Ecto neural progenitor cell (in vitro differentiated cells): ENCODE results near the gene USP13.

Source experiments
- DNase-seq: peaks from one replicate; pipeline ENCODE4 v3.0.0-alpha.2; 2018; ENCODE audit warnings: low spot score

The USP13 gene

DNA sequence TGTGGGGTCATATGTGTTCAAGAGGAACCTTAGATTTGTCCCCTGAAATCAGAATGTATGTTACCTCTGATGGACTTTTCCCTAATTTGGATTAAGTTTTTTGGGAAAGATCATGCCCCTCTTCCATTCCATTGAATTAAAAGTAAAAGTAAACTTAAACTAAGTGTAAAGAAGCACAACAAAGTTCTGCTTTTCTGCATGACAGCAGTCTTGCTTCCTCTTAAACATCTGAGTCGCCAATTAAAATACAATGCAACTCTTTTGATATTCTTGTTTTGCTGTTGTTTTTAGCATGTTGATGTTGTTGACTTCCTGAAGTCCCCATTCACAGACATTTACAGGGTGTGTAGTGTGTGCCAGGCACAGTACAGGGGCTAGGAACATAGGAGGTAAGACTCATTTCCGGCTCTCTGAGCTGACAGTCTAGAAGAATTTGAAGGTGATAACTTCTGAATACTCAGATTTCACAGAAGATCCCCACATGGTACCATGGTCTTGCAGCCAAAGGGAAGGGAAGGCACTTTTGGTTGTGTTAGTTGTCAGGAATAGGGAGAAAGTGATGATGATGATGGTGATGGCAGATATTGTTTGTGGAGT lies 45.0 kb downstream of the USP13 start:
- no peak for DNase-seq

DNA sequence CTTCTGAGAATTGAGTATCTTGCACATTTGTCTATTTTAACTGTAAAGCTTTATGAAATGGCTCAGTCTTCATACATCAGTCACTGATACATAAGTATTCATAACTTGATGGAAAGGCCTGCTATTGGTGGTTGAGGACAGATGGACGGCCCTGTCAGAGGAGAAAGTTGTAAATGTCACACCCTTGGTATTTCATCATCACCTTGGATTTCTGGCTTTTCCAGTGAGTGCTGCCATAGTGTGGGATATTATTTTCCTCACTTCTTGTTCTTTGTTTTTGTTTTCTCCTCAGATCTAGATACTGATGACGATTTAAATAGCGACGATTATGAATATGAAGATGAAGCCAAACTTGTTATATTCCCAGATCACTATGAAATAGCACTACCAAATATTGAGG lies 47.9 kb downstream of the USP13 start:
- no peak for DNase-seq

DNA sequence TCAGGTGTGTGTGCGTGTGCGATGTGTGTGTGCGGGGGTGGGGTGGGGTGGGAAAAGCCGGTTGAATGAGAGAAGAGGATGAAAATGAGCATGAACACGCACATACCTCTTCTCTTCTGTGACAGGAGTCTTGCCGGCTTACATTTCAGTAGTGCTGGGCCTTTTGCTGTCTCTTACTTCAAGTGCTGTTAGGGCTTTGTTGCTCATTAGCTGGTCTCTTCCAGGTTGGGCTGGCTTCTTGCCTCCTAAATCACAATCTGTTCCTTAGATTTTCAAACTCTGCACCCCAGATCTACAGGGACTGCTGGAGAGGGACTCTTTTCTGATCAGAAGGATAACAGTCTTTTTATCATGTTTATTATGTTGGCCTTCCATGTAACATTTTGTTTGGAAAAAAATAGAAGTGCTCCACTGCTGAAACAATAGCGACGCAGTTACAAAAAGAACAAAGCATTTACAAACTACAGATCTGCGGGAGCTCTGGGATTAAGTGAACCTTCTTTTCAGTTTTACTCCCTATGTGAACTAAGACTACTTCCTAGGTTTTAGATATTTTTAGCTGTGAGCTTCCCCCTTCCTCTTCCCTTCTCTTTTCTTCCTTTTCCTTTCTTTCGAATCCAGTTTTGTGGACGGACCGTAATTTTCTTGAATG lies 48.5 kb downstream of the USP13 start:
- DNase-seq = no peak

DNA sequence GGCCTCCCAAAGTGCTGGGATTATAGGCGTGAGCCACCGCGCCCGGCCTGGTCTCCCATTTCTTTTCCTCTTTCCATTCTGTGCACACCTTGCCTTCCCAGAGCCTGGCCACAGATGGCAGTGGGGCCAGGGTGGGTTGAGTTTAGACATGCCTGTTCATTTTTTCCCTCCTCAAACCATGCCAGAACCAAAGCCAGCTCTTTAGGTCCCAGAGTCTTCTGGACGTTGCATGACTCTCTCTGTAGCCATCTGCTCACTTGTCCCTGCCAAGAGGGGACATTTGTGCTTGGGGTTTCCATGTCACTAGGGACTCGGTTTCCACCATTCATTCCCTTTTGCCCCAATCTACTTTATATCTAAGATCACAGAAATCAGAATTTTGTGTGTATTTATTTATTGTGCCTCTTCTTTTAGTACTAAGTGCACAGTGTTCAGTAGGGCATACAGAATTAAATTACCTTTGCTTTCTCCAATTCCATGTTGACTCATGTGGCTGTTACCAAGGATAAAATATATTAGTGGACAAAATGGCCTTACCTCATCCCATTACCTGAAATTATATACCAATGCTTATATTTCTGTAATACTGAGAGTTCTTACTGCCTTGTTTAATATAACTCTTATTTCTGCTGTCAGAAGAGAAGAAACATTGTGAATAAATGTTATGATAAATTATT lies 49.6 kb downstream of the USP13 start:
- DNase-seq = no peak

DNA sequence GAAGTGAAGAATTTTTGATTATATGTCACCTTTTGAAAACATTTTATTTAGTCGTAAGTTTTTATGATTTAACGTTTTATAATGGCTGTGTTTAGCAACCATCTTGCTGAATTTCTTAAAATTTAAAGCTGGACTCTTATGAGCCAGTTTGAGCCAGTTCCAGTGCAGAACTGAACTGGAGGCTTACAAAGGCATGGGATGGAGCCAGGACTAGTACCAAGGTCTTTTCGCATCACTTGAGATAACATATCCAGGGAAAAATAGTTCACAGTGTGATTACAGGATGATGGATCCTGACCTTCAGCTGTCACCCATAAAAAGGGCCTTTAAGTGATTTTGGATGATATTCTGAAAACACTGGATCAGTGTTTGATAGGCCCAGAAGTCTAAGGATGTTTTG lies 51.0 kb downstream of the USP13 start:
- DNase-seq = no peak

DNA sequence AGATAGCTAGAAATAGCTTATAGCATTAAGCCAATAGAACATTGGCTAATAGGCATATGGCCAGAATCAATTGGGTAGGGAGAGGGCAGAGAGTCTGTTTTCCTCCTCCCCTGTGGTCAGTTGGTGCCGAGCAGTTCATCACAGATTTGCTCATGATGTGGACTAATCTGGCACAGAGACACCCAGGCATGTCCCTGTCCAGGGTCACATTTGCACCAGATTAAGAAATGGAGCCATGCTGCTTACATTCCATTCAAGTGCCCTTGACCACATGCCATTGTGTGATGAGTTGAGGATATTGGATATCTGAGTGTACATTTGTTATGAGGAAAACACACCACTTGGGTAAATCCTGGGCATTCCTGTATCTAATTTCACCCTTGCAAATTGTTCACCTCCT lies 53.4 kb downstream of the USP13 start:
- DNase-seq = no peak

DNA sequence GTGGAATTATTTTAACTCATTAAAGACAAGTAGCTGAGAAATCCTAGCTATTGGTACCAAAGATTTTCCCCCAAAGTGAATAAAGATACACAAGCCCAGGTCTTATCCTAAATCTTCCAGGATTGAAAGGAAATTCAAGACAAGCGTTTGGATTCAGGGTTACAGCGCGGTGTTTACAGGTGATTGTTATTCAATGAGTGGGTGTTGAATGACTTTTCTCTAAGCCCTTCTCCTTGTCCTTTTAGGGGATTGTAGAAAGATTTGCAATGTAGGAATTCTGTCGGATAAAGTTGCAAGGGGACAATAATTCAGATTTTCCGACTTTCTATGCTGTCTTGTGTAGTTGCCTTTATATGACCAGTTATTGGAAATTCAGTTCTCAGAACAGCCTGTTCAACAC lies 57.2 kb downstream of the USP13 start:
- DNase-seq = no peak

DNA sequence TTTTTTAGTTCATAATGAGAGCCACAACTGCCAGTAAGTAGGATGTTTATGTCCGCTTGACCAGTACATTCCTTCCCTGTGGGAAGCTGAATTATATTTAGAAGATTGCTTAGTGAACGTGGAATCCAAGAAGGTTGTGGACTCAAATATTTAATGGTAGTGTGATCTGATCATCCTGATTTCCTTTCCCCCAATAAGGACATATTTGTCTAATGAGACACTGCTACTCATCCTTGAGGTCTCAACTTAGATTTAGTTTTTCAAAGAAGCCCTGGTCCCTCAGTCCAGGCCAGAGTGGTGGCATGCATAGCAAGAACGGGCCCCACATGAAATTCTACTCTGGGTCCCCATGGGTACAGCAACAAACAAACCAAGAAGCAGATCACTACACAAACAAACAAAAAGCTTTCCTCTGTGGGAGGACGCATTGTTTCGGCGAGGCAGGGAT lies 60.8 kb downstream of the USP13 start:
- DNase-seq = no peak

DNA sequence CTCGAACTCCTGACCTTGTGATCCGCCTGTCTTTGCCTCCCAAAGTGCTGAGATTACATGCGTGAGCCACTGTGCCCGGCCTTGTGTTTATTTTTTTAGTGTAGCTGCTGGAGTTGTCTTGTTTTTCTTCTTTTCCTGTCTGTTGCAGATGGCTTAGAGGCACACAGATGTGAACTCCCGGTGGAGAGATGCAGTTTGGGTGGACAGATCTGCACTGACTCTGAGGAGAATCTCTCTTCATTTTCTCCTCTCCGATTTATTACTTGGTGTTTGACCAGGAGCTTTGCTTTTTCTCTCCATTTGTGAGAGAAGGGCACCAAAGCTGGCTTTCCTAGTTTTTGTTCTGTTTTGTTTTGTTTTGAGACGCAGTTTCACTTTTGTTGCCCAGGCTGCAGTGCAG lies 62.7 kb downstream of the USP13 start:
- no peak for DNase-seq

DNA sequence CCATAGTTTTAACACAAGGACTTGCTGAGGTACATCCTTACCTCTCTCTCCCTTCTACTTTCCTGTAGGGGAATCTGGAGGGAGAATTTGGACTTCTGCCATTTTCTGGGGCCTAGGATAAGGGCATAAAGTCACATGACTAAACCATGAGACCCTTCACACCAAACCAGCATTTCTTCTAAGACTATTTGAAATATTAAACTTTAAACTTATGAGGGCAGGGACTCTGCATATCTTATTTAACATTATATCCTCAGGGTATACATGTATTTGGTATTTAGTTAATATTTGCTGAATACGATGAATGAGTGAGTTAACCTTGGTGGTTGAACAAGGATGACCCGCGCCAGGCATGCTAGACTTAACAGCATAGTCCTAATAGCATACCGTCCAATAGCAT lies 63.4 kb downstream of the USP13 start:
- DNase-seq = no peak

DNA sequence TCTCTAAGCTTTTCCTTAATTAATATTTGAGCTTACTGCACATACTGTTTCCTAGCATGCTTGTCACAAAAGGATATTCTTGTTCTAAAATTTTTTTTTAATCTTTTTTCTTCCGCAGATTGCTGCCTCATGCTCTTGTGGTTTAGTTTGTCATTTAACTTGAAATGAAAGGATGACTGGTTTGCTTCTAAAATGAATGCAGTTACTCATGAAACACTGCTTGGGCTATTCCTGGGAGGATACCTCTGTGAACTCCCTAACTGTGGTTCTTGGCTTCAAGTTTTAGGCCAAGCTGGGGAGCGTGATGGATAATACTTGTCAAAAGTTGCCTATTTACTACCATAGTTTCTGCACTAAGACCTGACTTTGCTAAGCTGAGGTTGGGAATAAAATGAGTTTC lies 64.0 kb downstream of the USP13 start:
- no peak for DNase-seq

DNA sequence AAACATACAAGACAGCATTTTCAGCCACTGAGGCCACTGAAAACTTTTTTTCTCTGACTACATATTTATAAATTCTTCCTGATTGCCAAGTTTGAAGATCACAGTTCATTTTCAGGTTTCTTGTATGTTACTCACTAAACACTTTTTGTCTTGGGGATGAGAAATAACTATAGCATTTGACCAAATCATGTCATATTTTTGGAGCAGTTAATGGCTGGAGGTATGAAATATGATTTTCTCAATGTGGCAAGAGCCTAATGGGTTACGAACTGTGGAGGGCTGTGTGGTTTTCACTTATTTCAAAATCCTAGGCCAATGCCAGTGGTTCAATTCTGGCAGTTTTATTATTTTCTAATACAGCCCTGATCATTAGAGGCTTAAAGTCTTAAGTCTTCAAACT lies 64.4 kb downstream of the USP13 start:
- DNase-seq = no peak

DNA sequence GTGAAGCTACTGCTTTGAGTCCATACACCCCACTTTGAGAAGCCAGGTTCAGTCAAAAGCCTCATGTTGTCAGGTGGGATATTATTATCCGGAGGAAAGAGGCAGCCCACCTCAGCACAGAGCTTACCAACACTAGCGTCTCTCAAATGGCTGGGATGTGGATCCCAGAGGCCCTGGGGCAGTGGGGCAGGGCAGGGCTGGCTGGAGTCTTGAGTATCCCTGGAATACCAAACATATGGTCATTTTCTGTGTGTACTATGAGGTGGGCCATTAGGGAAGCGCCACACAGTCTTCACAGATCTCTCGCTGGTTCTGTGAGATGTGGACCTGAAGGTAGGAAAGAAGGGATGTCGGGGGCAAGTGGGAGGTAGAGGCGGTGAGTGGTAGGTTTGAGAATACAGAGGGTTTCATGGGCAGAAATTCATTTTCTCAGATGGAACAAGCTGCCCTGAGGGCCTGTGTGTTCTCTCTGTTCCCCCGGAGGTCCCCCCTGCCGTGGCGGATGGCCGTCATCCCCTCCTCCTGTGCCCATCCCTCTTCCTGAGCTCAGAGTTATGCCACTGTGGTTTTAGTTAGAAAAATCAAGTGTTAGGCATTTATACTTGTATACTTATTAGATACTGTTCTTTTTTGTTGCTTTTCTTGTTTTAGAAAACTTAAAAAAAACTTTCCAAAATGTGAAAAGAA lies 66.4 kb downstream of the USP13 start:
- no peak for DNase-seq

DNA sequence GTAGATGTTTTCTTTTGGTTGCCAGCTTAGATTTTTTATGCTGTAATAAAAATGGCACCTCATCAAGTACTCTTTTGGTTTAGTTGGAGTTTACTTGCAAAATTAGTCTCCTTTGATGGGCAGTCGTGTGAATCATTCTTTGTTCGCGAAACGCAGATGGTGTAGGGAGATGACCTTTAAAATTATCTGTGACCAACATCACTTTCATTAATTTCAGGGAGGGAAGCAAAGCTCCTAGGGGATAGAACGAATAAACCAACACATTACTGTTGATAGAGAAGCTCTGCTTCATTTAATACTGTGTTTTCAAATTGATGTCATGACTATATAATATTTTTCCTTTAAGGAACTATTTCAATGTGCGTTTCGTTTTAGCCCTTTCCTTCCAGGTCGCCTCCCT lies 67.4 kb downstream of the USP13 start:
- DNase-seq = no peak

DNA sequence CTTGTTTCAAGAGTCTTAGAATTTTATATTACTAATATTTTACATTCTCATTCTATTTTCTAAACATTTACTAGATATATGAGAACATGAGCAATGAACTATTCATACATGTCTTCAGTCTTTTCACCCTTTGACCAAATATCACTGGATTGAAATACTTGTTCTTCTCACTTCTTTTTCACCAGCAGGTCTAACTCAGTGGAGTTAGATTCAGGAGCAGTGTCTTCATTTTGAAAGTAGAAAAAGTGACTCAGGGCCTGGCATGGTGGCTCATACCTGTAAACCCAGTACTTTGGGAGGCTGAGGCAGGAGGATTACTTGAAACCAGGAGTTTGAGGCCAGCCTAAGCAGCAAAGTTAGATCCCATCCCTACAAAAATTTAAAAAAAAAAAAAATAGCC lies 70.8 kb downstream of the USP13 start:
- DNase-seq = no peak

DNA sequence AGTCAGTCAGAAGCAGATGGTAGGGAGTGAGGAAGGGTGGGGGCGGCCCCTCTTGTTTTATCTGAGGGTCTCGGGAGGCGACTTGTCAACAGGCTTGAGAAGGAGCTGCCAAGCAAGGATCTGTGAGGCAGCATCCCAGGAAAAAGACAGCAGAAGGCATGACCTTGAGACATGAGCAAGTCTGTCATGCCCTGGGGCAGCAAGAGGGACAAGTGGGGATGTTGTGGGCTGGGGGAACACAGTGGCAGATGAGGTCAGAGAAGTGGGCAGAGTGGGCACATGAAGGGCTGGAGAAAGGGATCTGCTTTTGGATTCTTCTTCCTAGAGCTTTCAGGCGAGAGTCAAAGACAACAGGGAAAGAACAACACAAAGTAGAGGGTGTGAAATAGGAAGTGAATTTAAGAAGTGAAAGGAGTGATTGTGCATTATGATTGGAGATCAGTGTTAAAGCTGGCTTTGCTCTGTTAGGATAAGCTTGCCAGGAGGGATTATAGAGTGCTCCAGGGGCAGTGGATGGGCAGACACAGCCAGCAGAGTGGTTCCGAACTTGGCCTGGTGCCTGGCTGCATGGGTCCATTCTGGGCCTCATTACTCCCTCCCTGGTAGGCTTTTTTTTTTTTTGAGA lies 73.3 kb downstream of the USP13 start:
- no peak for DNase-seq

DNA sequence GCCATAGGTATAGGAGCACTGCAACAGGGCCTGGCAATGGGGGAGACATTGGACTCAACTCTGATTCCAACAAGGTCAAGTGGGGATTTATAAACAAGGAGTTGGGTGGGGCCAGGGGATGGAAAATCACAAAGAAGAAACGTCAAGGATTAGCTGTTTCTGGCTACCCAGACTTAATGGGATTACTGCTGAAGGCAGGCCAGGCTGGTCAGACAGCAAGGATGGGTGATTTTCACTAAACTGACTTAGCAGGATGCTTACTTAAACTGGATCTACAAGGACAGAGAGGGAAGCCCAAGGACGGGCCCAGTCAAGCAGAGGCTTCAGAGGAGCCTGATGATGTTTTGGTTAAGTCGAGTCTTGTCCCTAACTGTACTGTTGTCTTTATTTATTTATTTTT lies 76.2 kb downstream of the USP13 start:
- no peak for DNase-seq

DNA sequence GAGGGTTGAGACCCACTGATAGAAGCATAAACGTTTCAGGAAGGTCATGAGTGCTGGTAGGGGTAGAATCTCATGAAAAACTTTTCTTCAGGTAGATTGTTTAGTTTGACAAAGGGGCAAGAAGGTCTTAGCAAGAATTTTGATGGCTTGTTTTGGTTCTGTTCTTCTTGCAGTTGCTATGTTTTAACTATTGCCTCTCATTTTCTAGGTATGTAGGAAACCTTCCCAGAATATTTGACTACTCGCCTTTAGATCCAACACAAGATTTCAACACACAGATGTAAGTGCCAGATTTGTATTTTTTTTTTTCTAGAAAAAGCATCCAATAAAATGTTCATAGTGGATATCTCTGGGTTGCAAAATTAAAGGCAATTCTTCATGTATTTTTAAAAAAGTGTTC lies 77.1 kb downstream of the USP13 start:
- DNase-seq = no peak

DNA sequence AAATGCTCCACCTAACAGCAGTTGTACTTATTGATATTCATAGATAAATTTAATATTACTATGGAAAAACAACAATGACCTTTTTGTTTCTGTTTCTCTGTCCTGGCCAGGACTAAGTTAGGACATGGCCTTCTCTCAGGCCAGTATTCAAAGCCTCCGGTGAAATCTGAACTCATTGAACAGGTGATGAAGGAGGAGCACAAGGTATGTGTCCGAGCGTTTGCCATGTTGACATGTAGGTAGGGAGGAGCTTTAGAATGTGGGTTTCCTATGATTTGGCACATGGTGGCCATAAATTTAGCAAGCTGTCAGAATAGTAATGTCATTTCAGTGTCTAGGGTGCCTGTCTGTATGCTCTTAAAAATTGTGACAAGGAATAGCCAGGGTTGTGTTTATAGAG lies 77.7 kb downstream of the USP13 start:
- DNase-seq = no peak

DNA sequence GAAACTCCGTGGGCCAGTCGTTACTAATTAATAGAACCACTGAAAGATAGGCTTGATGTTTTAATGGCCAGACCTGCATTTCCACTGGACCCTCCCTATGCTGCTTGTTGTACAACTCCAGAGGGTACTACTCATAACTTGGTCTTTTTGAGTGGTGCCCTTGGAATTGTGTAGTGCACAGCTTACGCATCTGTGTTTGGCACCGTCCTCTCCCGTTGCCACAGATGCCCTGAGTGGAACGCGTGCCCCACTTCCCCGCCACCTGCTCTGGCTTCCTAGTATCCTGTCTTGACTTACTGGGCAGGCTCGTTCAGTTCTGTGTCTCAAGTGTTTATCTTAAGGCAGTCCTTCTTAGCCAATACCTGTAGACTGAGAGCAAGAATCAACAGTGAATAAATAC lies 78.7 kb downstream of the USP13 start:
- DNase-seq = no peak

DNA sequence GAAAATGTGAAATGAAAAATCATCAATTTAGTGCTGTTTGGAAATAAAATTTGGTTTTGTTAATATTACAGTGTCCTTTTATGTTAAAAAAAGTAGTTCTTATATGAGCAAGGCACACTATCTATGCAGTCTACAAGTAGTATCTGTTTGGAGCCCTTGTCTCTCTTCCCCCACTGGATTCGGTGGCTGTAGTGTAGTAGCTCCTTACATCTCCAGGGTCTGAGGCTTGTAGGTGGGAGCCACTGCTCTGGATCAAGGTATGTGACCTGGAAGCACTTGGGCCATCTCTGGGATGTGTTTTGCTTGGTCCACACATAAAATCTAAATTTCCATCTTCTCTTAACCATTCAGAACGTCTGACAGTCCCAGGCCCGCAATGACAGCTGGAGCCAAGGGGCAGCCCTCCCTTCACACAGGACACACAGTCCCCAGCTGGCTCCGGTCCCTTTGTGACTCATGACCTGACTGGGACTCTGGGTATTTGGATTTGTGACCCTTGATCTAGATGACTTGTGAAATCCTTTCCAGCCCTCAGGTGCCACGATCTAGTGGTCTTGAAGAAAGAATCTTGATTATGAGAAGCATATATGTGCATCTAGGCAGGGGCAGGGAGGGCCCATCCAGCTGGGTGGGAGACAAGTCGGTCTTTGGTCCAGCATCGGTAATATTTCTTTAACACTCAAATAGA lies 80.0 kb downstream of the USP13 start:
- no peak for DNase-seq

DNA sequence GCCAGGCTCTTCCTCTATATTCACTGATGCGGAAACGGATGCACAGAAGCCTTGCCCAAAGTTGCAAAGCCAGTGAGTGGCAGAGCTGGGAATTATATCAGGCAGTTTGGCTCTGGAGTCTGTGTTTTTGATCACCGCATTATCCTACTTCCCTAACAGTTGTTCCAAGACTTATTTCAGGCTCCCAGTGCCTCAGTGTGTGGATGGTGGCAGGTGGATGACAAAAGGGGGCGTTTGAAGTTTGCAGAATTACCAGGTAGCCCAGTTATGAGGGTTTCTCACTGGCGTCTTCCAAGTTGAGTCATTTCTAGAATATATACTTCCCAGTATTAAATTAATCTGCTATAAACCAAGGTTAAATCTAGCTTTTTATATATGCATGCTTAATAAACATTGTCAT lies 81.0 kb downstream of the USP13 start:
- DNase-seq = no peak
